Tibial nerve (tissue), 4 donors: Measurements from ENCODE around the gene CCDC190. TPM values are rescaled to one million over a fixed set of nuclear protein-coding genes. Genes with fewer than 3 reads are reported as not detected.

Experiments
- DNase-seq, 2 donors: peaks; one replicate each; pipeline ENCODE4 v3.0.0-alpha.2; 2019; ENCODE audit warnings: low spot score in 2 of 2
- H3K27ac ChIP-seq, 4 donors: fragments of 200-600 bp; sonication (generic) in 3 of 4; one replicate each; pipeline ENCODE4 v1.5.1; 2017 to 2019; ENCODE audit warnings: mild to moderate bottlenecking in 1 of 4
- H3K27me3 ChIP-seq, 2 donors: fragments of 200-600 bp; sonication (generic) in 1 of 2; one replicate each; pipeline versions ENCODE4 v1.5.1 to v1.6.0; 2017 to 2019
- H3K36me3 ChIP-seq, 3 donors: fragments of 200-600 bp; sonication (generic); one replicate each; pipeline ENCODE4 v1.5.1; 2018 to 2019
- H3K4me1 ChIP-seq, 4 donors: fragments of 200-600 bp; sonication (generic) in 3 of 4; one replicate each; pipeline ENCODE4 v1.5.1; 2017 to 2019
- H3K4me3 ChIP-seq, 4 donors: fragments of 200-600 bp; sonication (generic) in 3 of 4; one replicate each; pipeline ENCODE4 v1.5.1; 2017 to 2019; ENCODE audit warnings: mild to moderate bottlenecking in 1 of 4, moderate library complexity in 1 of 4
- H3K9me3 ChIP-seq, 4 donors: fragments of 200-600 bp; sonication (generic) in 3 of 4; one replicate each; pipeline ENCODE4 v1.5.1; 2017 to 2019
- CTCF ChIP-seq, 5 experiments: fragments of 200-600 bp in 3 of 5; fragments of 450-650 bp in 2 of 5; sonication (generic) in 3 of 5; IDR thresholded peaks; one replicate each; pipeline ENCODE4 v1.5.1; 2016 to 2019; ENCODE audit warnings: antibody characterized with exemption in 5 of 5, mild to moderate bottlenecking in 3 of 5, moderate library complexity in 2 of 5
- EP300 ChIP-seq, 2 donors: sonication (generic); formaldehyde crosslinking; IDR thresholded peaks; one replicate each; pipeline ENCODE4 v1.6.1; 2017; ENCODE audit warnings: antibody characterized with exemption in 2 of 2, mild to moderate bottlenecking in 1 of 2
- POLR2A ChIP-seq, 2 donors: fragments of 450-650 bp; IDR thresholded peaks; one replicate each; pipeline ENCODE4 v1.6.1; 2017; ENCODE audit warnings: antibody characterized with exemption in 2 of 2, mild to moderate bottlenecking in 2 of 2, moderate library complexity in 2 of 2
- WGBS, 2 donors: methylation state at CpG; one replicate each; pipeline ENCODE4 v1.1.5; 2018; 5-methylcytosine and 5-hydroxymethylcytosine counted together
- total RNA-seq, 4 donors: library from RNA; depleted of rRNA; stranded (reverse); fragments of >200 nt; gene quantifications; one replicate each; pipeline ENCODE4 v1.1.0, GENCODE V29; 2016

CCDC190 gene
- total RNA-seq, 4 donors from 2014 or later, result 0.66 to 1.3 TPM; not detected in 2

GRCh38 chr1:162905174-162906158 lies 44.5 kb upstream of the CCDC190 start:
- H3K27me3 ChIP-seq, result no peaks in the 10 kb centered on the region
- TF ChIP-seq CTCF (IDR thresholded peaks at IDR 0.05) (no peak), EP300 (IDR thresholded peaks at IDR 0.05) (no peak), POLR2A (IDR thresholded peaks at IDR 0.05) (no peak)
- H3K27ac ChIP-seq, result no peak overlapping the region
- 14 to 38% methylated on average over 1 of the region's 1 CpG for whole genome bisulfite sequencing, 2 donors
- no peaks in the 10 kb centered on the region for H3K9me3 ChIP-seq
- no peaks in the 10 kb centered on the region for H3K36me3 ChIP-seq
- H3K4me1 ChIP-seq, result no peaks in the 10 kb centered on the region
- DNase-seq, result no peak
- no peak overlapping the region for H3K4me3 ChIP-seq

GRCh38 chr1:162904579-162904978 lies 43.6 kb upstream of the CCDC190 start:
- H3K27ac ChIP-seq, result no peak overlapping the region
- no peaks in the 10 kb centered on the region for H3K4me1 ChIP-seq
- H3K36me3 ChIP-seq, result no peaks in the 10 kb centered on the region
- WGBS, 2 donors, result 57 to 63% methylated on average over 4 of the region's 4 CpGs
- H3K4me3 ChIP-seq, result no peak overlapping the region
- no peak for DNase-seq
- TF ChIP-seq CTCF (IDR thresholded peaks at IDR 0.05) (no peak), POLR2A (IDR thresholded peaks at IDR 0.05) (no peak), EP300 (IDR thresholded peaks at IDR 0.05) (no peak)
- no peaks in the 10 kb centered on the region for H3K9me3 ChIP-seq
- no peaks in the 10 kb centered on the region for H3K27me3 ChIP-seq

- WGBS, 2 donors, result 72 to 75% methylated on average over 3 of the region's 3 CpGs
- TF ChIP-seq POLR2A (IDR thresholded peaks at IDR 0.05), result no peak
- TF ChIP-seq EP300 (IDR thresholded peaks at IDR 0.05), result no peak
- no peak for TF ChIP-seq CTCF (IDR thresholded peaks at IDR 0.05)
- Histone ChIP-seq H3K4me3 (no peak overlapping the region), H3K4me1 (no peaks in the 10 kb centered on the region), H3K27me3 (no peaks in the 10 kb centered on the region), H3K9me3 (no peaks in the 10 kb centered on the region), H3K36me3 (no peaks in the 10 kb centered on the region), H3K27ac (no peak overlapping the region)
- DNase-seq, result no peak
These were observed 43.0 kb upstream of the CCDC190 start for GRCh38 chr1:162904023-162904422.

GRCh38 chr1:162903246-162903645 lies 42.3 kb upstream of the CCDC190 start:
- no peaks in the 10 kb centered on the region for H3K27me3 ChIP-seq
- WGBS, 2 donors, result 71 to 83% methylated on average over 4 of the region's 4 CpGs

More at GRCh38 chr1:162903246-162903645, 42.3 kb upstream of the CCDC190 start:
- no peaks in the 10 kb centered on the region for H3K36me3 ChIP-seq
- no peaks in the 10 kb centered on the region for H3K9me3 ChIP-seq
- H3K4me1 ChIP-seq, result no peaks in the 10 kb centered on the region
- TF ChIP-seq POLR2A (IDR thresholded peaks at IDR 0.05) (no peak), CTCF (IDR thresholded peaks at IDR 0.05) (no peak), EP300 (IDR thresholded peaks at IDR 0.05) (no peak)
- DNase-seq, result no peak
- H3K27ac ChIP-seq, result no peak overlapping the region
- no peak overlapping the region for H3K4me3 ChIP-seq
